Measurements from ENCODE around the gene ITGA5. TPM values are rescaled to one million over a fixed set of nuclear protein-coding genes. Genes with fewer than 3 reads are reported as not detected.

Gene ITGA5
- total and polyA plus RNA-seq, 12 donors: 31.9 to 154 (median 48.8) TPM

GRCh38 chr12:54442961-54443360, 23.9 kb upstream of the ITGA5 start:
- no peak overlapping the region for H3K4me3 ChIP-seq
- 77 to 91% methylated on average over 1 of the region's 1 CpG for WGBS, 2 donors
- ATAC-seq: no peak

GRCh38 chr12:54442099-54442498, 23.0 kb upstream of the ITGA5 start:
- intact Hi-C loops (cut with DNase I): loop anchor here in 1 of 10 donors (1.0 kb wide), 1 partner anchor 44 kb away; no protein-coding TSS in a partner anchor
- Histone ChIP-seq H3K36me3 (no peaks in the 10 kb centered on the region), H3K9me3 (no peaks in the 10 kb centered on the region), H3K27ac (no peak overlapping the region), H3K4me1 (peaks cover 0 to 15% (median 5%) of the 10 kb centered on the region in 9 donors), H3K4me3 (no peak overlapping the region), H3K27me3 (no peaks in the 10 kb centered on the region)
- TF ChIP-seq CTCF (IDR thresholded peaks at IDR 0.05): no peak
- ATAC-seq (no peak), DNase-seq (no peak)
- 36 to 42% methylated on average over 2 of the region's 2 CpGs for WGBS, 2 donors

More at GRCh38 chr12:54442961-54443360, 23.9 kb upstream of the ITGA5 start:
- Histone ChIP-seq H3K27ac (no peak overlapping the region), H3K4me1 (peaks cover 0 to 15% (median 5%) of the 10 kb centered on the region in 9 donors), H3K9me3 (no peaks in the 10 kb centered on the region), H3K36me3 (no peaks in the 10 kb centered on the region), H3K27me3 (no peaks in the 10 kb centered on the region)
- intact Hi-C loops (cut with DNase I): loop anchor here in 1 of 10 donors (1.0 kb wide), 1 partner anchor 45 kb away; no protein-coding TSS in a partner anchor
- no peak for TF ChIP-seq CTCF (IDR thresholded peaks at IDR 0.05)
- no peak for DNase-seq

- Histone ChIP-seq H3K27me3 (no peaks in the 10 kb centered on the region), H3K4me1 (peaks cover 0 to 15% (median 5%) of the 10 kb centered on the region in 9 donors), H3K4me3 (no peak overlapping the region), H3K36me3 (no peaks in the 10 kb centered on the region), H3K27ac (peak overlapping the region in 2 of 10 donors; percentile 11 to 49), H3K9me3 (no peaks in the 10 kb centered on the region)
- intact Hi-C loops (cut with DNase I): loop anchor here in 8 of 10 donors (1.0 to 2.0 kb wide), 2 partner anchors 39 to 40 kb away; no protein-coding TSS in a partner anchor
- DNase-seq: peak in 1 of 2 donors; percentile 16
- 41 to 44% methylated on average over 10 of the region's 10 CpGs for WGBS, 2 donors
- peak; percentile 85 to 93 (median 92) for ATAC-seq
- TF ChIP-seq CTCF (IDR thresholded peaks at IDR 0.05): peak; percentile 69 to 92 (median 84)
Observed at GRCh38 chr12:54439521-54440255, 20.6 kb upstream of the ITGA5 start.

GRCh38 chr12:54439096-54439495, 20.0 kb upstream of the ITGA5 start:
- DNase-seq: peak in 1 of 2 donors; percentile 33
- no peak for TF ChIP-seq CTCF (IDR thresholded peaks at IDR 0.05)
- H3K9me3 ChIP-seq: no peaks in the 10 kb centered on the region
- no peaks in the 10 kb centered on the region for H3K36me3 ChIP-seq
- ATAC-seq: peak in 6 of 8 donors; percentile 51 to 66 (median 60)
- intact Hi-C loops (cut with DNase I): loop anchor here in 8 of 10 donors (1.0 to 2.0 kb wide), 2 partner anchors 38 to 40 kb away; no protein-coding TSS in a partner anchor
- no peaks in the 10 kb centered on the region for H3K27me3 ChIP-seq
- peak overlapping the region in 2 of 10 donors; percentile 11 to 49 for H3K27ac ChIP-seq
- H3K4me1 ChIP-seq: peaks cover 0 to 15% (median 5%) of the 10 kb centered on the region in 9 donors
- H3K4me3 ChIP-seq: no peak overlapping the region
- WGBS, 2 donors: 75 to 82% methylated on average over 1 of the region's 1 CpG

Measured in heart right ventricle (tissue), 16 donors.